ENCODE results near the gene MMAB.

The MMAB gene

DNA sequence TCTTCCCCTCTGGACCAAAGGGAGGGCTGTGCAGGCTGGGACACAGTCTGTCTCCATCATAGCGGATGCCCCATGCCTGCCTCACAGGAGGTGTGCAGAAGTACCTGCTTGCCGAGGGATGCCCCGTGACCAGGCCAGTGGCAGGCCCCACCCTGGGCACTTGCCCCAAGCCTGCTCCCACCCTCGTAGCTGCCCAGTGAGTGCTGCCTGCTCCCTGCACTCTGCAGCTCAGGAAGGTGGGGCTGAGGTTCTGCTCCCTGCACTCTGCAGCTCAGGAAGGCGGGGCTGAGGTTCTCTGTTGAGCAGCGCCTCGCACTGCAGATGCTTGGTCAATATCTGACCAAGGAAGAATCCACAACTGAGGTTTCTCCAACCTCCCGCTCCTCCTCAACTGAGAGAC, 6.9 kb downstream of the MMAB start:
- TF ChIP-seq, protein P1, sequence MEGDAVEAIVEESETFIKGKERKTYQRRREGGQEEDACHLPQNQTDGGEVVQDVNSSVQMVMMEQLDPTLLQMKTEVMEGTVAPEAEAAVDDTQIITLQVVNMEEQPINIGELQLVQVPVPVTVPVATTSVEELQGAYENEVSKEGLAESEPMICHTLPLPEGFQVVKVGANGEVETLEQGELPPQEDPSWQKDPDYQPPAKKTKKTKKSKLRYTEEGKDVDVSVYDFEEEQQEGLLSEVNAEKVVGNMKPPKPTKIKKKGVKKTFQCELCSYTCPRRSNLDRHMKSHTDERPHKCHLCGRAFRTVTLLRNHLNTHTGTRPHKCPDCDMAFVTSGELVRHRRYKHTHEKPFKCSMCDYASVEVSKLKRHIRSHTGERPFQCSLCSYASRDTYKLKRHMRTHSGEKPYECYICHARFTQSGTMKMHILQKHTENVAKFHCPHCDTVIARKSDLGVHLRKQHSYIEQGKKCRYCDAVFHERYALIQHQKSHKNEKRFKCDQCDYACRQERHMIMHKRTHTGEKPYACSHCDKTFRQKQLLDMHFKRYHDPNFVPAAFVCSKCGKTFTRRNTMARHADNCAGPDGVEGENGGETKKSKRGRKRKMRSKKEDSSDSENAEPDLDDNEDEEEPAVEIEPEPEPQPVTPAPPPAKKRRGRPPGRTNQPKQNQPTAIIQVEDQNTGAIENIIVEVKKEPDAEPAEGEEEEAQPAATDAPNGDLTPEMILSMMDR (conservative IDR thresholded peaks at IDR 0.05; ENCODE audit: control insufficient read depth, insufficient read depth, low read depth, low read length) = no peak
- DNase-seq (ENCODE audit: low read depth) = no peak
- no peak overlapping the region for H3K4me3 ChIP-seq (ENCODE audit: control insufficient read depth, low read depth, low read length)

DNA sequence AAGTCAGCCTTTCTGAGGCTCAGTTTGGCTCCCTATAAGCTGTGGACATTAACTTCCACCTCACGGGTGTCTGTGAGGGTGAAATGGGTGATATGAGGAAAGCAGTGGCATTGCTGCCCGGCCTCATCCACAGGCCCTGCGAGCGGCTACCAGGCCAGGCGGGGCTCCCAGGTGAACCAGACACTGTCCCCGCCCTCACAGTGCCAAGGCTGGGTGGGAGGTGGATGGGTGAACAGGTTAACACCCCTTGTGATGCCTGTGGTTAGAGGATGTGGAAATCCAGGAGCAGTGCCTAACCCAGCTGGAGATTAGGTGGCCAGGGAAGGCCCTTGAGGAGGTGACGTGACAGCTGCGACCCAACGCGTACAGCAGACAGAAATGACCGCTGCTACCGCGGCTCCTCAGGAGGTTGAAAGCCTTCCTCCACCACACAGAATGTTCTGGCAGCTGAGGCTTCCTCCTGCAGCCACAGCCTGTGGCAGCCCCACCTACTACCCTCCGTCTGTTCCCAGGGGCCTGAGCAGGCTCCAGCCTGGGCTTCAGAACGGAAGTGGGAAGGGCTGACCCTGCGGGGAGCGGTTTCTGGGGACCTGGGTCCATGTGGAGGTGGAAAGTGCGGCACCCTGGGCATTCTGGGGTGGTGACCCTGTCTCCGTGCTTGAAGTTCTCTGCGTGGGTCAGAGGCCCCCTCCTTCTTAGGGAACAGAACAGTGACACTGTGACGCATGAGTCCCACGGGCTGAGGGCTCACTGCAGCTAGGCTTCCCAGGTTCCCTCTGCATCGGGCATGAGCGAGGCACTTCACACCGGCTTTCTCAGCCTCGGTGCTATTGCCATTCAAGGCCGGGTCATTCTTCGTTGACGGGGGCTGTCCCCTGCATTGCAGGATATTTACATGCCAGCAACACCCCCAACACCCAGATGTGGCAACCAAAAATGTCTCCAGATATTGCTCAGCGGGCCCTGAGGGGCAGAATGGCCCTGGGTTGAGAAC, 9.7 kb downstream of the MMAB start:
- TF ChIP-seq, protein P1 (conservative IDR thresholded peaks at IDR 0.05; ENCODE audit: control insufficient read depth, insufficient read depth, low read depth, low read length) = no peak
- no peak for DNase-seq (ENCODE audit: low read depth)
- H3K4me3 ChIP-seq (ENCODE audit: control insufficient read depth, low read depth, low read length) = no peak overlapping the region

DNA sequence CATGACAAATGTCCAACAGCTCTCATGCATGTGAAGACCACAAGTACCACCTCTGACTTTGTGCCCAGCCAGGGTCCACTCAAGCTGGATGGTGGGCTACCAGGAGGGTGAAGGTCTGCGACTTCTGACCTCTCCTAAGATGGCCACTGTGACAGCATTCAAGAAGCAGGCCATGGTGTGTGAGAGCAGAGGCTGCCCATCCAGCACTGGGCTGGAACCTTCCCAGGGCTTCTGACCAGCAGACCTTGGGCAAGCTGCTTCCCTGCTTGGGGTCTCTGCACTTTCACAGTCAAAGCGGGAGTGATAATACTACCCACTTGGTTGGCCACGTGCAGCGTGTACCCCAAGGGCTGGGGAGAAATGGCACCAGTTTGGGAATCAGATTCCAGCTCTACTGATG, 10.4 kb downstream of the MMAB start:
- TF ChIP-seq, protein P1 (conservative IDR thresholded peaks at IDR 0.05; ENCODE audit: control insufficient read depth, insufficient read depth, low read depth, low read length) = no peak
- DNase-seq (ENCODE audit: low read depth) = no peak
- H3K4me3 ChIP-seq (ENCODE audit: control insufficient read depth, low read depth, low read length) = no peak overlapping the region

DNA sequence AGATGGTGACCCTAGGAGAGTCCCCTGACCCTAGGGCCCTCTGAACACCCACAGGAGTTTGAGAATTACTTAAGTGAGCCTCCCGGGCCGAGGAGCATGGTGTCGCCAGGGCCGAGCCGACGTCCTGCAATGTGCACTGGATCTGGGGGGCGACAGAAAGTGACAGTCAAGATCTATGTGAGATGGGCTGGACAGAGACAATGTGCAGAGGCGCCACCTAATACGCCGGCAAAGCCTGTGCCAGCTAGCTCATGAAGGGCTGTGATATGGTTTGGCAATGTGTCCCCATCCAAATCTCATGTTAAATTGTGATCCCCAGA, 11.6 kb downstream of the MMAB start:
- no peak overlapping the region for H3K4me3 ChIP-seq (ENCODE audit: control insufficient read depth, low read depth, low read length)
- no peak for DNase-seq (ENCODE audit: low read depth)
- TF ChIP-seq, protein P1 (conservative IDR thresholded peaks at IDR 0.05; ENCODE audit: control insufficient read depth, insufficient read depth, low read depth, low read length) = no peak

DNA sequence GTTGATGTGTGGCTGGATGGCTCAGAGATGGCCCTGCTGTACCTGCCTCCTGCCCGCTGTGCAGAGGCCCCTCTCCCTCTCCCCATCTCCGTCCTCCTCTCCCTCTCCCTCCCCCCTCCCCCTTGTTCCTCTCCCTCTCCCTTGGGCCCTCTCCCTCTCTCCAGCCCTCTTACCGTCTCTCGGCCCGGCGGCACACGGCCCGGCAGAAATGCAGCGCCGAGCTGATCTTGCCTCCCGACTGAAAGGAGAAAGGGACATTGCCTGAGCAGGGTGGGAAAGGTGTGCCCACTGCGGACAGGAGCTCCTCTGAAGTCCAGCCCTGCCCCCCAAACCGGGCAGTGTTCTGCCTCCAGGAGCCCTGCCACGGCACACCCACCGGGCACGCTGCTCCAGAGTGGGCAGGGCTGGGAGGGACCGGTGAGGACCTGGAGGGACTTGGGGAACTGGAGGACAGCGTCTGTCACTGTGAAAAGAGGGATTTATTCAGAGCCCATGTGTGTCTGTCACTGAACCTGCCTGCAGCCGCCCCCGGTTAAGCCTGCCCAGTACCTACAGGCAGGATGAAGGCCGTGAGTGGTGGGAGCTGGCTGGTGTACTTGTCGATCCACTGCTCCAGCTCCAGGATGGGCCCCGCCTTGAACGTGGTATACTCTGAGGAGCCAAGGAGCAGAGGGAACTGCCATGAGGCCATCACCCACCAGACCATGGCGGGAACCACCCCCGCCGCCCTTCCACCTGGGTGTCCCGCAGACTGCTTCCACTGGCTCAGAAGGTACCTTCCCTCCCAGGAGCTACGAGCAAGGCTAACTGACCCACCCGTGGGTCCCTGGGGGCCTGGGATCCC, 12.2 kb downstream of the MMAB start:
- TF ChIP-seq, protein P1 (conservative IDR thresholded peaks at IDR 0.05; ENCODE audit: control insufficient read depth, insufficient read depth, low read depth, low read length) = no peak
- DNase-seq (ENCODE audit: low read depth) = no peak

DNA sequence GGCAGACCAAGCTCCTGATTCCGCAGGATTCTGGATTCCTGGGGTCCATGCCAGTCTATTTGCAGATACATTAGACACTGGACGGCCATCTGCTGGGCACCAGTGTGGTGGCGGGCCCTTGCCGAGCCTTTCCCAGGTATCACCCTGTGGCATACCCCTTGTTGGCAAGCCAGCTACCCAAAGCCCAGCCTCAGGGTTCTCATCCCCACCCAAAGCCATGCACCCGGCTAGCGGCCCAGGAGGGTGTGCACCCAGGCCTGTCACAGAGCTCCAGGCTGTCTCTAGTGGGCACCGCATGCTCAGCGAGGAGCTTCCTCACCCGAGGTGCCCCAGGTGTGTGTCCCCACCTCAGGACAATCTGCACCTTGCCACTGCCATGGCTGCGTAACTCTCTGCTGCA, 13.7 kb downstream of the MMAB start:
- TF ChIP-seq, protein P1 (conservative IDR thresholded peaks at IDR 0.05; ENCODE audit: control insufficient read depth, insufficient read depth, low read depth, low read length) = no peak
- H3K4me3 ChIP-seq (ENCODE audit: control insufficient read depth, low read depth, low read length) = no peak overlapping the region
- no peak for DNase-seq (ENCODE audit: low read depth)

More for the DNA sequence above, 12.2 kb downstream of the MMAB start:
- H3K4me3 ChIP-seq (ENCODE audit: control insufficient read depth, low read depth, low read length) = no peak overlapping the region
